Natural killer cell (primary cell): ENCODE data around the gene TENM4. TPM values are rescaled to one million over a fixed set of nuclear protein-coding genes. Genes with fewer than 3 reads are reported as not detected.

ENCODE experiments used
- ATAC-seq, 3 donors: fragments of 150-1000 bp in 2 of 3; fragments of 200-7000 bp in 1 of 3; cut with Tn5 transposase; 1 replicate in 1 of 3; 2 replicates in 2 of 3; pipeline ENCODE4 v1.10.0; 2021; ENCODE audit warnings: mild to moderate bottlenecking in 2 of 3, moderate library complexity in 2 of 3
- DNase-seq, 2 donors: peaks; one replicate each; pipeline versions ENCODE4 v3.0.0 to v3.0.0-alpha.2; 2013 to 2021; ENCODE audit warnings: mixed read lengths in 1 of 2
- H3K27ac ChIP-seq: one replicate; pipeline ENCODE4 v1.5.1; 2013; ENCODE audit warnings: mild to moderate bottlenecking, low read length
- H3K27me3 ChIP-seq: one replicate; pipeline ENCODE4 v1.6.1; 2013; ENCODE audit warnings: low read length; ENCODE audit not compliant: control insufficient read depth, insufficient read depth
- H3K36me3 ChIP-seq: one replicate; pipeline ENCODE4 v1.6.1; 2013; ENCODE audit warnings: low read length; ENCODE audit not compliant: control insufficient read depth, insufficient read depth
- H3K4me1 ChIP-seq: one replicate; pipeline ENCODE4 v1.6.1; 2013; ENCODE audit warnings: low read length; ENCODE audit not compliant: control insufficient read depth, insufficient read depth
- H3K4me3 ChIP-seq: one replicate; pipeline ENCODE4 v1.5.1; 2013; ENCODE audit warnings: low read length
- H3K9me3 ChIP-seq: one replicate; pipeline ENCODE4 v1.6.1; 2013; ENCODE audit warnings: low read length; ENCODE audit not compliant: control insufficient read depth, insufficient read depth
- H3K27ac Mint-ChIP-seq, 2 donors: one replicate each; pipeline ENCODE4 v1.8.0; 2022; ENCODE audit warnings: mild to moderate bottlenecking in 2 of 2, mixed read lengths in 2 of 2, moderate library complexity in 1 of 2
- H3K27me3 Mint-ChIP-seq, 2 donors: one replicate each; pipeline ENCODE4 v1.8.0; 2022; ENCODE audit warnings: low read depth in 2 of 2, mixed read lengths in 2 of 2
- H3K36me3 Mint-ChIP-seq: one replicate; pipeline ENCODE4 v1.8.0; 2022; ENCODE audit warnings: mixed read lengths
- H3K4me1 Mint-ChIP-seq, 2 donors: one replicate each; pipeline ENCODE4 v1.8.0; 2022; ENCODE audit warnings: mixed read lengths in 2 of 2
- H3K4me3 Mint-ChIP-seq: one replicate; pipeline ENCODE4 v1.8.0; 2022; ENCODE audit warnings: mild to moderate bottlenecking, moderate library complexity, mixed read lengths
- H3K9me3 Mint-ChIP-seq, 2 donors: one replicate each; pipeline ENCODE4 v1.8.0; 2022; ENCODE audit warnings: mixed read lengths in 2 of 2
- CTCF ChIP-seq: fragments of 200-600 bp; IDR thresholded peaks from one replicate; pipeline ENCODE4 v1.8.0; 2022; ENCODE audit warnings: antibody characterized with exemption
- WGBS: methylation state at CpG from one replicate; pipeline ENCODE4 v1.1.7; 2013; ENCODE audit warnings: missing lambda C conversion rate; ENCODE audit not compliant: insufficient coverage; 5-methylcytosine and 5-hydroxymethylcytosine counted together
- intact Hi-C: fragments of 100-400 bp; cut with micrococcal nuclease; formaldehyde crosslinking; loops from one replicate; pipeline ENCODE4 v1.14.2; 2022
- total RNA-seq, 4 donors: library from RNA; stranded (reverse); fragments of 120-200 nt in 1 of 4; gene quantifications; one replicate each; pipeline versions ENCODE4 v1.2.3 to v1.2.4, GENCODE V29; 2013 to 2022

Gene TENM4
- total RNA-seq, 3 donors from 2014 or later (not counting 1 experiment from before 2014, with no cell fraction given), result 0.63 to 0.75 TPM; not detected in 1

GRCh38 chr11:79331203-79331901, 109.5 kb downstream of the TENM4 start:
- no peaks in the 10 kb centered on the region for H3K36me3 ChIP-seq
- Mint-ChIP-seq H3K27me3 (peaks cover 0 to under 1% of the 10 kb centered on the region in 2 donors), H3K36me3 (no peaks in the 10 kb centered on the region), H3K4me3 (no peak overlapping the region), H3K27ac (no peak overlapping the region), H3K4me1 (no peaks in the 10 kb centered on the region), H3K9me3 (peaks cover 2 to 8% of the 10 kb centered on the region in 2 donors)
- TF ChIP-seq CTCF, result no peak
- no peak for ATAC-seq
- H3K4me3 ChIP-seq, result no peak overlapping the region
- H3K27ac ChIP-seq, result no peak overlapping the region
- no peaks in the 10 kb centered on the region for H3K4me1 ChIP-seq
- DNase-seq, result no peak
- WGBS, result 16% methylated on average over 4 of the region's 5 CpGs
- H3K9me3 ChIP-seq, result no peaks in the 10 kb centered on the region
- intact Hi-C loops, result no loop called here
- no peaks in the 10 kb centered on the region for H3K27me3 ChIP-seq

- intact Hi-C loops, result no loop called here
- H3K36me3 Mint-ChIP-seq, result no peaks in the 10 kb centered on the region
- no peak overlapping the region for H3K27ac Mint-ChIP-seq
- no peak overlapping the region for H3K4me3 Mint-ChIP-seq
- Histone ChIP-seq H3K9me3 (no peaks in the 10 kb centered on the region), H3K27ac (no peak overlapping the region), H3K36me3 (no peaks in the 10 kb centered on the region), H3K27me3 (no peaks in the 10 kb centered on the region), H3K4me1 (no peaks in the 10 kb centered on the region), H3K4me3 (no peak overlapping the region)
- WGBS, result 79% methylated on average over 7 of the region's 8 CpGs
- H3K27me3 Mint-ChIP-seq, result peaks cover 0 to 4% of the 10 kb centered on the region in 2 donors
- no peak for ATAC-seq
- H3K9me3 Mint-ChIP-seq, result peaks cover 4 to 10% of the 10 kb centered on the region in 2 donors
- no peak for DNase-seq
- no peak for TF ChIP-seq CTCF
- H3K4me1 Mint-ChIP-seq, result no peaks in the 10 kb centered on the region
Measured at GRCh38 chr11:79330651-79331050, 110.2 kb downstream of the TENM4 start.

GRCh38 chr11:79329561-79329960, 111.3 kb downstream of the TENM4 start:
- ATAC-seq, result no peak
- Histone ChIP-seq H3K4me1 (no peaks in the 10 kb centered on the region), H3K27ac (no peak overlapping the region), H3K27me3 (no peaks in the 10 kb centered on the region), H3K9me3 (no peaks in the 10 kb centered on the region), H3K4me3 (no peak overlapping the region), H3K36me3 (no peaks in the 10 kb centered on the region)
- H3K9me3 Mint-ChIP-seq, result peaks cover 4 to 10% of the 10 kb centered on the region in 2 donors
- no peak for DNase-seq
- no peak overlapping the region for H3K27ac Mint-ChIP-seq
- H3K4me3 Mint-ChIP-seq, result no peak overlapping the region
- 68% methylated on average over 6 of the region's 6 CpGs for WGBS
- intact Hi-C loops, result no loop called here
- H3K36me3 Mint-ChIP-seq, result no peaks in the 10 kb centered on the region
- no peaks in the 10 kb centered on the region for H3K4me1 Mint-ChIP-seq
- H3K27me3 Mint-ChIP-seq, result peaks cover 0 to 4% of the 10 kb centered on the region in 2 donors
- TF ChIP-seq CTCF, result no peak

GRCh38 chr11:79328402-79328801, 112.4 kb downstream of the TENM4 start:
- WGBS, result 80% methylated on average over 7 of the region's 9 CpGs
- no peak overlapping the region for H3K4me3 Mint-ChIP-seq
- TF ChIP-seq CTCF, result no peak
- Histone ChIP-seq H3K4me3 (no peak overlapping the region), H3K27me3 (no peaks in the 10 kb centered on the region), H3K9me3 (no peaks in the 10 kb centered on the region), H3K4me1 (no peaks in the 10 kb centered on the region), H3K36me3 (no peaks in the 10 kb centered on the region), H3K27ac (no peak overlapping the region)
- H3K9me3 Mint-ChIP-seq, result peaks cover 4 to 11% of the 10 kb centered on the region in 2 donors
- no peaks in the 10 kb centered on the region for H3K4me1 Mint-ChIP-seq
- H3K27me3 Mint-ChIP-seq, result peaks cover 0 to 4% of the 10 kb centered on the region in 2 donors
- intact Hi-C loops, result no loop called here
- H3K27ac Mint-ChIP-seq, result no peak overlapping the region
- DNase-seq (no peak), ATAC-seq (no peak)
- no peaks in the 10 kb centered on the region for H3K36me3 Mint-ChIP-seq
